ENCODE measurements around the gene LRRC27.

Gene LRRC27

GRCh38 chr10:132363921-132364593, 32.1 kb downstream of the LRRC27 start:
- peak overlapping the region; percentile 88 for H3K27ac Mint-ChIP-seq

GRCh38 chr10:132364594-132364970, 32.6 kb downstream of the LRRC27 start:
- peak overlapping the region; percentile 24 for H3K4me3 Mint-ChIP-seq
- peaks cover 20% of the 10 kb centered on the region for H3K36me3 Mint-ChIP-seq (ENCODE audit: low read depth)
- H3K27ac Mint-ChIP-seq, result peak overlapping the region; percentile 88
- H3K27me3 Mint-ChIP-seq, result no peaks in the 10 kb centered on the region
- H3K4me1 Mint-ChIP-seq (ENCODE audit: low read depth), result peaks cover 9% of the 10 kb centered on the region
- peaks cover 5% of the 10 kb centered on the region for H3K9me3 Mint-ChIP-seq

More at GRCh38 chr10:132363921-132364593, 32.1 kb downstream of the LRRC27 start:
- peaks cover 20% of the 10 kb centered on the region for H3K36me3 Mint-ChIP-seq (ENCODE audit: low read depth)
- peaks cover 5% of the 10 kb centered on the region for H3K9me3 Mint-ChIP-seq
- peaks cover 9% of the 10 kb centered on the region for H3K4me1 Mint-ChIP-seq (ENCODE audit: low read depth)
- H3K4me3 Mint-ChIP-seq, result peak overlapping the region; percentile 24
- H3K27me3 Mint-ChIP-seq, result no peaks in the 10 kb centered on the region

- peaks cover 9% of the 10 kb centered on the region for H3K4me1 Mint-ChIP-seq (ENCODE audit: low read depth)
- peaks cover 5% of the 10 kb centered on the region for H3K9me3 Mint-ChIP-seq
- no peaks in the 10 kb centered on the region for H3K27me3 Mint-ChIP-seq
- H3K36me3 Mint-ChIP-seq (ENCODE audit: low read depth), result peaks cover 20% of the 10 kb centered on the region
- H3K27ac Mint-ChIP-seq, result peak overlapping the region; percentile 88
- H3K4me3 Mint-ChIP-seq, result peak overlapping the region; percentile 24
These were observed 33.1 kb downstream of the LRRC27 start for GRCh38 chr10:132365102-132365501.

- Mint-ChIP-seq H3K36me3 (ENCODE audit: low read depth) (peaks cover 20% of the 10 kb centered on the region), H3K4me1 (ENCODE audit: low read depth) (peaks cover 9% of the 10 kb centered on the region), H3K27me3 (no peaks in the 10 kb centered on the region), H3K9me3 (peaks cover 5% of the 10 kb centered on the region), H3K27ac (no peak overlapping the region), H3K4me3 (no peak overlapping the region)
These were observed 34.0 kb downstream of the LRRC27 start for GRCh38 chr10:132366006-132366405.

- Mint-ChIP-seq H3K4me3 (no peak overlapping the region), H3K9me3 (peaks cover 5% of the 10 kb centered on the region), H3K36me3 (ENCODE audit: low read depth) (peaks cover 20% of the 10 kb centered on the region)
These were observed 34.5 kb downstream of the LRRC27 start for GRCh38 chr10:132366499-132366898.

GRCh38 chr10:132368391-132368790, 36.4 kb downstream of the LRRC27 start:
- H3K9me3 Mint-ChIP-seq, result peaks cover 5% of the 10 kb centered on the region
- peaks cover 13% of the 10 kb centered on the region for H3K4me1 Mint-ChIP-seq (ENCODE audit: low read depth)
- no peaks in the 10 kb centered on the region for H3K27me3 Mint-ChIP-seq
- H3K36me3 Mint-ChIP-seq (ENCODE audit: low read depth), result peaks cover 20% of the 10 kb centered on the region
- no peak overlapping the region for H3K27ac Mint-ChIP-seq
- no peak overlapping the region for H3K4me3 Mint-ChIP-seq

More at GRCh38 chr10:132366499-132366898, 34.5 kb downstream of the LRRC27 start:
- no peak overlapping the region for H3K27ac Mint-ChIP-seq
- no peaks in the 10 kb centered on the region for H3K27me3 Mint-ChIP-seq
- peaks cover 9% of the 10 kb centered on the region for H3K4me1 Mint-ChIP-seq (ENCODE audit: low read depth)

GRCh38 chr10:132368881-132369635, 37.1 kb downstream of the LRRC27 start:
- Mint-ChIP-seq H3K4me3 (no peak overlapping the region), H3K4me1 (ENCODE audit: low read depth) (peaks cover 13% of the 10 kb centered on the region), H3K27ac (no peak overlapping the region), H3K9me3 (peaks cover 5% of the 10 kb centered on the region), H3K27me3 (no peaks in the 10 kb centered on the region), H3K36me3 (ENCODE audit: low read depth) (peaks cover 20% of the 10 kb centered on the region)

- H3K27ac Mint-ChIP-seq, result no peak overlapping the region
- H3K9me3 Mint-ChIP-seq, result no peaks in the 10 kb centered on the region
- no peak overlapping the region for H3K4me3 Mint-ChIP-seq
- peaks cover 6% of the 10 kb centered on the region for H3K4me1 Mint-ChIP-seq (ENCODE audit: low read depth)
- peaks cover 13% of the 10 kb centered on the region for H3K36me3 Mint-ChIP-seq (ENCODE audit: low read depth)
- no peaks in the 10 kb centered on the region for H3K27me3 Mint-ChIP-seq
These were observed 37.7 kb downstream of the LRRC27 start for GRCh38 chr10:132369636-132370185.

GRCh38 chr10:132370426-132371340, 38.7 kb downstream of the LRRC27 start:
- no peak overlapping the region for H3K4me3 Mint-ChIP-seq
- H3K27me3 Mint-ChIP-seq, result no peaks in the 10 kb centered on the region
- H3K4me1 Mint-ChIP-seq (ENCODE audit: low read depth), result peaks cover 4% of the 10 kb centered on the region
- peaks cover 8% of the 10 kb centered on the region for H3K36me3 Mint-ChIP-seq (ENCODE audit: low read depth)
- H3K9me3 Mint-ChIP-seq, result no peaks in the 10 kb centered on the region
- no peak overlapping the region for H3K27ac Mint-ChIP-seq

GRCh38 chr10:132371641-132372081, 39.7 kb downstream of the LRRC27 start:
- no peak overlapping the region for H3K27ac Mint-ChIP-seq
- H3K4me3 Mint-ChIP-seq, result no peak overlapping the region

GRCh38 chr10:132372516-132373095, 40.6 kb downstream of the LRRC27 start:
- Mint-ChIP-seq H3K4me1 (ENCODE audit: low read depth) (peaks cover 4% of the 10 kb centered on the region), H3K36me3 (ENCODE audit: low read depth) (no peaks in the 10 kb centered on the region), H3K9me3 (no peaks in the 10 kb centered on the region), H3K27me3 (no peaks in the 10 kb centered on the region), H3K4me3 (no peak overlapping the region), H3K27ac (no peak overlapping the region)

More at GRCh38 chr10:132371641-132372081, 39.7 kb downstream of the LRRC27 start:
- Mint-ChIP-seq H3K27me3 (no peaks in the 10 kb centered on the region), H3K36me3 (ENCODE audit: low read depth) (peaks cover 8% of the 10 kb centered on the region), H3K9me3 (no peaks in the 10 kb centered on the region), H3K4me1 (ENCODE audit: low read depth) (peaks cover 4% of the 10 kb centered on the region)

GRCh38 chr10:132373241-132373955, 41.4 kb downstream of the LRRC27 start:
- Mint-ChIP-seq H3K36me3 (ENCODE audit: low read depth) (no peaks in the 10 kb centered on the region), H3K4me1 (ENCODE audit: low read depth) (peaks cover 4% of the 10 kb centered on the region), H3K4me3 (no peak overlapping the region), H3K27ac (no peak overlapping the region), H3K9me3 (no peaks in the 10 kb centered on the region), H3K27me3 (no peaks in the 10 kb centered on the region)

- no peaks in the 10 kb centered on the region for H3K9me3 Mint-ChIP-seq
- no peaks in the 10 kb centered on the region for H3K27me3 Mint-ChIP-seq
- no peaks in the 10 kb centered on the region for H3K36me3 Mint-ChIP-seq (ENCODE audit: low read depth)
- H3K4me1 Mint-ChIP-seq (ENCODE audit: low read depth), result peaks cover 4% of the 10 kb centered on the region
- H3K4me3 Mint-ChIP-seq, result no peak overlapping the region
- H3K27ac Mint-ChIP-seq, result no peak overlapping the region
These were observed 42.2 kb downstream of the LRRC27 start for GRCh38 chr10:132374176-132374575.

- H3K27me3 Mint-ChIP-seq, result no peaks in the 10 kb centered on the region
- H3K27ac Mint-ChIP-seq, result no peak overlapping the region
- H3K4me1 Mint-ChIP-seq (ENCODE audit: low read depth), result peaks cover 4% of the 10 kb centered on the region
- H3K36me3 Mint-ChIP-seq (ENCODE audit: low read depth), result no peaks in the 10 kb centered on the region
- H3K4me3 Mint-ChIP-seq, result no peak overlapping the region
- H3K9me3 Mint-ChIP-seq, result no peaks in the 10 kb centered on the region
These were observed 42.6 kb downstream of the LRRC27 start for GRCh38 chr10:132374612-132375011.

All from stimulated activated naive CD8-positive, alpha-beta T cell treated with anti-CD3 and anti-CD28 coated beads, Interleukin-15, Interleukin-2, amounts not matched to agents 100 ng/mL and 50 ng/mL, for 24 hours (primary cell).